AML-193 (cell line): Measurements from ENCODE around the gene BRD7.

ENCODE experiments used
- DNase-seq, 2 experiments: peaks; one replicate each; lab custom pipeline; 2025; lab: John Stamatoyannopoulos, UW

BRD7 gene

GRCh38 chr16:50320310-50320709, 48.5 kb downstream of the BRD7 start:
- DNase-seq: no peak

- no peak for DNase-seq
Measured at GRCh38 chr16:50318796-50319578, 49.8 kb downstream of the BRD7 start.

GRCh38 chr16:50316848-50317630, 51.7 kb downstream of the BRD7 start:
- no peak for DNase-seq

GRCh38 chr16:50316102-50316847, 52.5 kb downstream of the BRD7 start:
- no peak for DNase-seq

- DNase-seq: no peak
Measured at GRCh38 chr16:50315346-50315997, 53.3 kb downstream of the BRD7 start.

GRCh38 chr16:50314665-50315064, 54.1 kb downstream of the BRD7 start:
- no peak for DNase-seq

- peak; percentile 37 to 45 for DNase-seq
Measured at GRCh38 chr16:50313596-50314478, 55.0 kb downstream of the BRD7 start.

- no peak for DNase-seq
Measured at GRCh38 chr16:50311891-50312501, 56.8 kb downstream of the BRD7 start.

- no peak for DNase-seq
Measured at GRCh38 chr16:50311134-50311528, 57.7 kb downstream of the BRD7 start.

GRCh38 chr16:50310308-50311133, 58.3 kb downstream of the BRD7 start:
- DNase-seq: no peak

GRCh38 chr16:50309527-50310307, 59.1 kb downstream of the BRD7 start:
- no peak for DNase-seq

- DNase-seq: no peak
Measured at GRCh38 chr16:50309156-50309526, 59.6 kb downstream of the BRD7 start.

GRCh38 chr16:50308237-50308965, 60.4 kb downstream of the BRD7 start:
- DNase-seq: no peak

GRCh38 chr16:50306287-50306686, 62.5 kb downstream of the BRD7 start:
- no peak for DNase-seq

GRCh38 chr16:50305441-50306061, 63.2 kb downstream of the BRD7 start:
- no peak for DNase-seq

- no peak for DNase-seq
Measured at GRCh38 chr16:50304467-50305440, 64.0 kb downstream of the BRD7 start.
